GM21515 (cell line): Measurements from ENCODE around the gene MCM3AP.

Source experiments
- ATAC-seq: cut with Tn5 transposase; IDR thresholded peaks from one replicate; pipeline ENCODE4 v1.9.1; 2021; ENCODE audit not compliant: unreplicated experiment

Gene MCM3AP

GRCh38 chr21:46273341-46273740 lies 12.1 kb downstream of the MCM3AP start:
- ATAC-seq, result no peak

GRCh38 chr21:46269466-46269865 lies 15.9 kb downstream of the MCM3AP start:
- no peak for ATAC-seq

GRCh38 chr21:46268371-46268770 lies 17.0 kb downstream of the MCM3AP start:
- ATAC-seq, result no peak

GRCh38 chr21:46266946-46267345 lies 18.5 kb downstream of the MCM3AP start:
- no peak for ATAC-seq

GRCh38 chr21:46265736-46266525 lies 19.5 kb downstream of the MCM3AP start:
- ATAC-seq, result no peak

GRCh38 chr21:46264690-46265144 lies 20.7 kb downstream of the MCM3AP start:
- ATAC-seq, result no peak

GRCh38 chr21:46264046-46264689 lies 21.2 kb downstream of the MCM3AP start:
- ATAC-seq, result no peak

GRCh38 chr21:46256501-46256994 lies 28.9 kb downstream of the MCM3AP start:
- no peak for ATAC-seq

GRCh38 chr21:46255758-46256337 lies 29.6 kb downstream of the MCM3AP start:
- ATAC-seq, result no peak

- ATAC-seq, result no peak
Observed at GRCh38 chr21:46255166-46255565, 30.2 kb downstream of the MCM3AP start.

- no peak for ATAC-seq
Observed at GRCh38 chr21:46254208-46254975, 31.0 kb downstream of the MCM3AP start.

GRCh38 chr21:46253610-46254124 lies 31.7 kb downstream of the MCM3AP start:
- ATAC-seq, result no peak

- no peak for ATAC-seq
Observed at GRCh38 chr21:46252840-46253239, 32.6 kb downstream of the MCM3AP start.

- no peak for ATAC-seq
Observed at GRCh38 chr21:46250146-46250725, 35.2 kb downstream of the MCM3AP start.

- no peak for ATAC-seq
Observed at GRCh38 chr21:46248827-46249226, 36.6 kb downstream of the MCM3AP start.

GRCh38 chr21:46248422-46248782 lies 37.0 kb downstream of the MCM3AP start:
- ATAC-seq, result no peak

GRCh38 chr21:46247699-46248421 lies 37.6 kb downstream of the MCM3AP start:
- no peak for ATAC-seq

- no peak for ATAC-seq
Observed at GRCh38 chr21:46246345-46246744, 39.1 kb downstream of the MCM3AP start.

GRCh38 chr21:46245213-46245915 lies 40.0 kb downstream of the MCM3AP start:
- ATAC-seq, result no peak
